Right cardiac atrium (tissue), 5 donors: Measurements from ENCODE around the gene ASCL5. TPM values are rescaled to one million over a fixed set of nuclear protein-coding genes. Genes with fewer than 3 reads are reported as not detected.

Experiments used
- ATAC-seq, 2 donors: fragments of 200-7000 bp; cut with Tn5 transposase; one replicate each; pipeline versions ENCODE4 v1.8.0 to v1.9.1; 2020; ENCODE audit warnings: moderate library complexity in 2 of 2, mild to moderate bottlenecking in 1 of 2
- DNase-seq, 3 donors: peaks; one replicate each; pipeline ENCODE4 v3.0.0-alpha.2; 2020
- H3K27ac ChIP-seq: one replicate; pipeline ENCODE4 v1.5.1; 2013; ENCODE audit warnings: mild to moderate bottlenecking, low read length, control low read depth, moderate library complexity
- H3K27me3 ChIP-seq: one replicate; pipeline ENCODE4 v1.6.1; 2013; ENCODE audit not compliant: control insufficient read depth, insufficient read depth
- H3K4me1 ChIP-seq: one replicate; pipeline ENCODE4 v1.6.1; 2013; ENCODE audit warnings: low read length; ENCODE audit not compliant: control insufficient read depth, insufficient read depth
- H3K4me3 ChIP-seq: one replicate; pipeline ENCODE4 v1.5.1; 2013; ENCODE audit warnings: low read length, control low read depth
- H3K9me3 ChIP-seq: one replicate; pipeline ENCODE4 v1.6.1; 2013; ENCODE audit warnings: low read length; ENCODE audit not compliant: control insufficient read depth
- WGBS: extraction: QIAGEN DNeasy Blood & Tissue Kit; methylation state at CpG from one replicate; pipeline ENCODE4 v1.1.7; 2013; 5-methylcytosine and 5-hydroxymethylcytosine counted together
- intact Hi-C, 4 donors: fragments of 100-400 bp; cut with DNase I; formaldehyde crosslinking; loops; one replicate each; pipeline versions ENCODE4 v1.11.0 to v1.14.0; 2022 to 2023
- polyA plus RNA-seq: library from polyadenylated mRNA; stranded (reverse); fragments of 200-250 nt; gene quantifications from one replicate; pipeline ENCODE4 v1.2.3, GENCODE V29; 2013
- total RNA-seq, 4 donors: library from RNA; stranded (reverse); fragmentation: NEBNext Ultra II Directional; extraction: Animal tissue kit (Norgen Biotek cat#: 25700); gene quantifications; one replicate each; pipeline ENCODE4 v1.2.1, GENCODE V29; 2021
- donor health status: healthy with polysubstance abuse.
- donor health status: DM: no; HTN: yes; CAD: no.
- donor health status: DM: no; HTN: no; CAD: no.
- donor health status: DM: no; HTN: yes; CAD: no; lungs with severe emphysema.
- donor health status: DM: yes; HTN: yes; CAD: no.

Gene ASCL5
- total and polyA plus RNA-seq, 5 donors, result not detected

GRCh38 chr1:201077736-201078135 lies 49.2 kb downstream of the ASCL5 start:
- 93% methylated on average over 17 of the region's 17 CpGs for WGBS
- intact Hi-C loops, result no loop called here
- ATAC-seq, result no peak
- no peak overlapping the region for H3K4me3 ChIP-seq
- no peaks in the 10 kb centered on the region for H3K4me1 ChIP-seq
- H3K27me3 ChIP-seq, result no peaks in the 10 kb centered on the region
- H3K27ac ChIP-seq, result no peak overlapping the region
- H3K9me3 ChIP-seq, result no peaks in the 10 kb centered on the region
- no peak for DNase-seq

GRCh38 chr1:201077116-201077515 lies 49.9 kb downstream of the ASCL5 start:
- Histone ChIP-seq H3K4me1 (no peaks in the 10 kb centered on the region), H3K4me3 (no peak overlapping the region), H3K9me3 (no peaks in the 10 kb centered on the region), H3K27me3 (no peaks in the 10 kb centered on the region), H3K27ac (no peak overlapping the region)
- WGBS, result 73% methylated on average over 7 of the region's 7 CpGs
- intact Hi-C loops, result no loop called here
- DNase-seq (no peak), ATAC-seq (no peak)

GRCh38 chr1:201076092-201076491 lies 50.9 kb downstream of the ASCL5 start:
- intact Hi-C loops, result no loop called here
- Histone ChIP-seq H3K4me3 (no peak overlapping the region), H3K4me1 (no peaks in the 10 kb centered on the region), H3K9me3 (no peaks in the 10 kb centered on the region), H3K27me3 (no peaks in the 10 kb centered on the region), H3K27ac (no peak overlapping the region)
- ATAC-seq (no peak), DNase-seq (no peak)
- WGBS, result 80% methylated on average over 7 of the region's 7 CpGs

GRCh38 chr1:201074018-201074417 lies 53.0 kb downstream of the ASCL5 start:
- H3K27me3 ChIP-seq, result no peaks in the 10 kb centered on the region
- ATAC-seq (no peak), DNase-seq (no peak)
- no peaks in the 10 kb centered on the region for H3K4me1 ChIP-seq
- 97% methylated on average over 5 of the region's 5 CpGs for WGBS
- H3K4me3 ChIP-seq, result no peak overlapping the region
- no peak overlapping the region for H3K27ac ChIP-seq
- intact Hi-C loops, result no loop called here
- H3K9me3 ChIP-seq, result no peaks in the 10 kb centered on the region

GRCh38 chr1:201072922-201073321 lies 54.1 kb downstream of the ASCL5 start:
- no peaks in the 10 kb centered on the region for H3K27me3 ChIP-seq
- no peak overlapping the region for H3K27ac ChIP-seq
- H3K4me1 ChIP-seq, result no peaks in the 10 kb centered on the region
- intact Hi-C loops, result no loop called here
- ATAC-seq, result peak in 1 of 2 donors; percentile 67
- no peak overlapping the region for H3K4me3 ChIP-seq
- 52% methylated on average over 6 of the region's 6 CpGs for WGBS
- no peak for DNase-seq
- H3K9me3 ChIP-seq, result no peaks in the 10 kb centered on the region

- DNase-seq, result no peak
- ATAC-seq, result no peak
- WGBS, result 71% methylated on average over 5 of the region's 5 CpGs
- Histone ChIP-seq H3K4me3 (no peak overlapping the region), H3K27ac (no peak overlapping the region), H3K4me1 (no peaks in the 10 kb centered on the region), H3K27me3 (no peaks in the 10 kb centered on the region), H3K9me3 (no peaks in the 10 kb centered on the region)
- intact Hi-C loops, result no loop called here
These were observed 54.8 kb downstream of the ASCL5 start for GRCh38 chr1:201072149-201072548.

- Histone ChIP-seq H3K4me3 (no peak overlapping the region), H3K9me3 (no peaks in the 10 kb centered on the region), H3K27ac (no peak overlapping the region), H3K27me3 (no peaks in the 10 kb centered on the region), H3K4me1 (no peaks in the 10 kb centered on the region)
- intact Hi-C loops, result no loop called here
- no peak for ATAC-seq
- 94% methylated on average over 3 of the region's 3 CpGs for WGBS
- no peak for DNase-seq
These were observed 57.3 kb downstream of the ASCL5 start for GRCh38 chr1:201069636-201070035.

- WGBS, result 62% methylated on average over 4 of the region's 4 CpGs
- Histone ChIP-seq H3K27ac (no peak overlapping the region), H3K4me1 (no peaks in the 10 kb centered on the region), H3K9me3 (no peaks in the 10 kb centered on the region), H3K4me3 (no peak overlapping the region), H3K27me3 (no peaks in the 10 kb centered on the region)
- ATAC-seq (no peak), DNase-seq (no peak)
- intact Hi-C loops, result no loop called here
These were observed 58.0 kb downstream of the ASCL5 start for GRCh38 chr1:201068976-201069375.

GRCh38 chr1:201066986-201067385 lies 60.0 kb downstream of the ASCL5 start:
- H3K27me3 ChIP-seq, result no peaks in the 10 kb centered on the region
- no peaks in the 10 kb centered on the region for H3K9me3 ChIP-seq
- WGBS, result 80% methylated on average over 4 of the region's 4 CpGs
- no peak overlapping the region for H3K27ac ChIP-seq
- intact Hi-C loops, result no loop called here
- H3K4me1 ChIP-seq, result no peaks in the 10 kb centered on the region
- ATAC-seq, result no peak
- no peak overlapping the region for H3K4me3 ChIP-seq
- DNase-seq, result no peak

- H3K27me3 ChIP-seq, result no peaks in the 10 kb centered on the region
- H3K27ac ChIP-seq, result no peak overlapping the region
- ATAC-seq, result no peak
- 93% methylated on average over 10 of the region's 10 CpGs for WGBS
- DNase-seq, result no peak
- H3K4me1 ChIP-seq, result no peaks in the 10 kb centered on the region
- no peak overlapping the region for H3K4me3 ChIP-seq
- intact Hi-C loops, result no loop called here
- no peaks in the 10 kb centered on the region for H3K9me3 ChIP-seq
These were observed 61.3 kb downstream of the ASCL5 start for GRCh38 chr1:201065686-201066085.

GRCh38 chr1:201064806-201065205 lies 62.2 kb downstream of the ASCL5 start:
- H3K27ac ChIP-seq, result no peak overlapping the region
- no peaks in the 10 kb centered on the region for H3K27me3 ChIP-seq
- intact Hi-C loops, result no loop called here
- no peak for ATAC-seq
- DNase-seq, result no peak
- no peaks in the 10 kb centered on the region for H3K9me3 ChIP-seq
- H3K4me1 ChIP-seq, result peaks cover 3% of the 10 kb centered on the region
- H3K4me3 ChIP-seq, result no peak overlapping the region
- WGBS, result 75% methylated on average over 8 of the region's 8 CpGs
